Measurements from ENCODE around the gene DBN1. TPM values are rescaled to one million over a fixed set of nuclear protein-coding genes. Genes with fewer than 3 reads are reported as not detected.

DBN1 gene
- total RNA-seq, 1 donor from 2014 or later = 22.4 TPM

GRCh38 chr5:177437623-177438022 lies 35.8 kb downstream of the DBN1 start:
- no peak for DNase-seq
- intact Hi-C loops (cut with micrococcal nuclease) = no loop called here
- ATAC-seq = no peak

GRCh38 chr5:177435847-177436536 lies 37.4 kb downstream of the DBN1 start:
- DNase-seq (no peak), ATAC-seq (no peak)
- intact Hi-C loops (cut with micrococcal nuclease) = no loop called here

- intact Hi-C loops (cut with micrococcal nuclease) = no loop called here
- no peak for ATAC-seq
- peak; percentile 23 for DNase-seq
Observed at GRCh38 chr5:177434942-177435738, 38.3 kb downstream of the DBN1 start.

- DNase-seq = peak; percentile 12
- no peak for ATAC-seq
- intact Hi-C loops (cut with micrococcal nuclease) = no loop called here
Observed at GRCh38 chr5:177434437-177434836, 39.0 kb downstream of the DBN1 start.

- ATAC-seq = no peak
- intact Hi-C loops (cut with micrococcal nuclease) = no loop called here
- peak; percentile 21 for DNase-seq
Observed at GRCh38 chr5:177433658-177434217, 39.7 kb downstream of the DBN1 start.

- ATAC-seq (no peak), DNase-seq (peak; percentile 15)
- intact Hi-C loops (cut with micrococcal nuclease) = no loop called here
Observed at GRCh38 chr5:177432839-177433657, 40.4 kb downstream of the DBN1 start.

GRCh38 chr5:177432143-177432838 lies 41.1 kb downstream of the DBN1 start:
- intact Hi-C loops (cut with micrococcal nuclease) = no loop called here
- peak; percentile 88 for ATAC-seq
- DNase-seq = peak; percentile 82

GRCh38 chr5:177431317-177432142 lies 41.9 kb downstream of the DBN1 start:
- intact Hi-C loops (cut with micrococcal nuclease) = no loop called here
- peak; percentile 8 for ATAC-seq
- DNase-seq = peak; percentile 64

GRCh38 chr5:177430972-177431316 lies 42.5 kb downstream of the DBN1 start:
- no peak for DNase-seq
- intact Hi-C loops (cut with micrococcal nuclease) = no loop called here
- no peak for ATAC-seq

- intact Hi-C loops (cut with micrococcal nuclease) = no loop called here
- DNase-seq (no peak), ATAC-seq (no peak)
Observed at GRCh38 chr5:177430140-177430951, 43.1 kb downstream of the DBN1 start.

- ATAC-seq (no peak), DNase-seq (peak; percentile 61)
- intact Hi-C loops (cut with micrococcal nuclease) = no loop called here
Observed at GRCh38 chr5:177429248-177430040, 44.0 kb downstream of the DBN1 start.

- ATAC-seq = no peak
- intact Hi-C loops (cut with micrococcal nuclease) = no loop called here
- no peak for DNase-seq
Observed at GRCh38 chr5:177428574-177429217, 44.7 kb downstream of the DBN1 start.

- intact Hi-C loops (cut with micrococcal nuclease) = no loop called here
- DNase-seq = no peak
Observed at GRCh38 chr5:177427919-177428573, 45.4 kb downstream of the DBN1 start.

GRCh38 chr5:177427211-177427822 lies 46.1 kb downstream of the DBN1 start:
- intact Hi-C loops (cut with micrococcal nuclease) = no loop called here
- no peak for ATAC-seq
- DNase-seq = no peak

More at GRCh38 chr5:177427919-177428573, 45.4 kb downstream of the DBN1 start:
- ATAC-seq = no peak

- no peak for DNase-seq
- intact Hi-C loops (cut with micrococcal nuclease) = no loop called here
- no peak for ATAC-seq
Observed at GRCh38 chr5:177426566-177427210, 46.7 kb downstream of the DBN1 start, which contains the start of gene GRK6. GRK6 (plus strand) TSS chr5:177426676; CDS start chr5:177426846, 170 bp downstream.
